Measurements from ENCODE around the gene KIAA1328.

DNA sequence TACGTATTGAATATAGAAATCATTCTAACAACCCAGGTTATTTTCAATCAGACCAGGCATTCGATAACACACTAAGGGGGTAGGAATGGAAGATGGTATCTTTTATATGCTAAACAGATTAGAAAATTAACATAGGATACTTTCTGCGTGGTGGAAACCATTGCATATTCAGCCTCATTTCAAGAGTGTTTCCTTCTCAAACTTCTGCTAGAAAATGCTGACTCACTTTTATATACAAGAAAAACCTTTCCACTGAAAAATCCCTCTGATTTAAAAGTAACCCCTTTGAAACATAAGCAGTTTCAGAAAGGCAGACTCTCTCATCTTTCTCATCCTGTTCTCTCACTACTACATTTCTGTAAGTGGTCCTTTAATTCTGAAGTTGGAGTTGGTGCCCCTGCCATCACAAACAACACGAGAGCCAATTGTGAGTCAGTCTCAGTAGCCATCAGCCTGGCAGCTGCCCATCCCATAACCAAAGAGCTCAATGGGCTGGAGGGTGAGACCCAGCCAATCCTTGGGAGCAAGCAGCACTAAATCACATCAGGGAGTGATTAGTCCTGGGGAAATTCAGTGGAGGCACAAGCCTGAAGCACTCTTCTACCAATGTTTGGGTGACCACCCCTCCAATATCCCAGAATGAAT lies 393.5 kb downstream of the KIAA1328 start:
- no peak for TF ChIP-seq CTCF (IDR thresholded peaks at IDR 0.05)
- no peak for TF ChIP-seq EP300 (IDR thresholded peaks at IDR 0.05)
- no peak for TF ChIP-seq POLR2A (IDR thresholded peaks at IDR 0.05)
- no peak for TF ChIP-seq POLR2AphosphoS5 (IDR thresholded peaks at IDR 0.05)
